H1 (cell line): ENCODE results near the gene HAO2.

Experiments used
- CTCF ChIP-seq, 3 experiments: IDR thresholded peaks; 1 replicate in 2 of 3; 2 replicates in 1 of 3; pipeline versions ENCODE4 v1.5.1 to v1.6.1; 2011; ENCODE audit warnings: low read length in 3 of 3, mild to moderate bottlenecking in 3 of 3, inconsistent platforms in 2 of 3, low read depth in 1 of 3, moderate library complexity in 1 of 3; ENCODE audit not compliant: insufficient read depth in 1 of 3; ENCODE audit errors: control extremely low read depth in 1 of 3
- FOSL1 ChIP-seq: IDR thresholded peaks from 2 replicates; pipeline ENCODE4 v1.6.1; 2011; ENCODE audit warnings: mild to moderate bottlenecking, low read depth, low read length, moderate library complexity; ENCODE audit not compliant: insufficient read depth
- HDAC6 ChIP-seq: IDR thresholded peaks from one replicate; pipeline ENCODE4 v1.7.1; 2012; ENCODE audit warnings: low read depth, mild to moderate bottlenecking, inconsistent platforms, low read length, moderate library complexity
- POLR2A ChIP-seq, 2 experiments: IDR thresholded peaks; 1 replicate in 1 of 2; 2 replicates in 1 of 2; pipeline ENCODE4 v1.6.1; 2011; ENCODE audit warnings: low read depth in 2 of 2, low read length in 2 of 2, mild to moderate bottlenecking in 2 of 2; ENCODE audit errors: control extremely low read depth in 1 of 2
- RXRA ChIP-seq: IDR thresholded peaks from 2 replicates; pipeline ENCODE4 v1.6.1; 2011; ENCODE audit warnings: low read depth, mild to moderate bottlenecking, low read length, moderate library complexity; ENCODE audit not compliant: insufficient read depth
- SUZ12 ChIP-seq: fragments of 200-600 bp; sonication (generic); IDR thresholded peaks from 2 replicates; pipeline ENCODE4 v1.6.1; 2012; ENCODE audit warnings: mild to moderate bottlenecking, inconsistent platforms, low read length, moderate library complexity, mixed read lengths
- TCF12 ChIP-seq: IDR thresholded peaks from 2 replicates; pipeline ENCODE4 v1.6.1; 2011; ENCODE audit warnings: low read depth, mild to moderate bottlenecking, low read length
- YY1 ChIP-seq: IDR thresholded peaks from 2 replicates; pipeline ENCODE4 v1.6.1; 2011; ENCODE audit warnings: low read depth, mild to moderate bottlenecking, low read length

- TF ChIP-seq POLR2A (IDR thresholded peaks at IDR 0.05; ENCODE audit: control extremely low read depth in 1 of 2, low read depth in 2 of 2, low read length in 2 of 2), result no peak
- no peak for TF ChIP-seq SUZ12
- no peak for TF ChIP-seq TCF12
- TF ChIP-seq CTCF (IDR thresholded peaks at IDR 0.05; ENCODE audit: control extremely low read depth in 1 of 3, insufficient read depth in 1 of 3, low read depth in 1 of 3, low read length in 3 of 3), result no peak
- TF ChIP-seq YY1, result no peak
- TF ChIP-seq HDAC6, result no peak
- no peak for TF ChIP-seq FOSL1
- TF ChIP-seq RXRA, result no peak
Measured at GRCh38 chr1:119409731-119410130, 41.1 kb downstream of the HAO2 start.
